Endothelial cell of umbilical vein (primary cell): ENCODE results near the gene SLC24A3. TPM values are rescaled to one million over a fixed set of nuclear protein-coding genes. Genes with fewer than 3 reads are reported as not detected.

Source experiments
- BruUV-seq: library from RNA; stranded (reverse); fragments of 400-500 nt; replicated peaks from 2 replicates; lab custom pipeline; 2021; lab: Mats Ljungman, UMichigan
- CTCF ChIA-PET: fragments of 300-600, 350-600 bp; sonication (Branson Sonifier 250); formaldehyde crosslinking; loops from one replicate; lab custom pipeline; 2021; ENCODE audit warnings: antibody characterized with exemption, inconsistent platforms; lab: Charles Lee
- POLR2A ChIA-PET: fragments of 300-600, 350-600 bp; sonication (Branson Sonifier 250); formaldehyde crosslinking; loops from one replicate; lab custom pipeline; 2021; ENCODE audit warnings: antibody characterized with exemption, inconsistent platforms; lab: Charles Lee
- DNase-seq: peaks from one replicate; pipeline ENCODE4 v3.0.0-alpha.2; 2011; ENCODE audit warnings: low read depth, low spot score
- FAIRE-seq: peaks from 2 replicates; lab custom pipeline; 2011; peaks lifted over from hg19 to GRCh38; lab: Jason Lieb, UNC
- H2AFZ ChIP-seq: 2 replicates; pipeline ENCODE4 v1.6.0; 2012; ENCODE audit warnings: low read depth, low read length, control low read depth, inconsistent platforms
- H3K27ac ChIP-seq: 2 replicates; pipeline ENCODE4 v1.5.1; 2011; ENCODE audit warnings: low read depth, mild to moderate bottlenecking, control low read depth, low read length, moderate library complexity; ENCODE audit not compliant: insufficient read depth
- H3K27me3 ChIP-seq, 2 experiments: 2 replicates each; pipeline versions ENCODE4 v1.6.0 to v1.6.1; 2011; ENCODE audit warnings: low read length in 2 of 2, mixed read lengths in 1 of 2; ENCODE audit not compliant: control insufficient read depth in 2 of 2, insufficient read depth in 2 of 2
- H3K36me3 ChIP-seq, 2 experiments: 2 replicates in 1 of 2; 3 replicates in 1 of 2; pipeline ENCODE4 v1.5.1; 2011; ENCODE audit warnings: low read length in 2 of 2, mild to moderate bottlenecking in 1 of 2, moderate library complexity in 1 of 2; ENCODE audit not compliant: control insufficient read depth in 2 of 2, insufficient read depth in 2 of 2; ENCODE audit errors: extremely low read depth in 1 of 2
- H3K4me1 ChIP-seq: 3 replicates; pipeline ENCODE4 v1.5.1; 2011; ENCODE audit warnings: mild to moderate bottlenecking, low read length; ENCODE audit not compliant: control insufficient read depth, insufficient read depth; ENCODE audit errors: extremely low read depth
- H3K4me2 ChIP-seq: 2 replicates; pipeline ENCODE4 v1.6.1; 2011; ENCODE audit warnings: low read length, control low read depth, mixed read lengths; ENCODE audit not compliant: insufficient read depth
- H3K4me3 ChIP-seq, 3 experiments: fragments of 200-600 bp in 1 of 3; sonication (generic), shearing (Covaris generic) in 1 of 3; replicated peaks in 1 of 3; 2 replicates each; pipeline ENCODE4 v1.5.1; 2011 to 2016; ENCODE audit warnings: control low read depth in 3 of 3, low read length in 3 of 3, mild to moderate bottlenecking in 2 of 3, inconsistent platforms in 1 of 3, low read depth in 1 of 3, moderate library complexity in 1 of 3; ENCODE audit not compliant: insufficient read depth in 1 of 3
- H3K79me2 ChIP-seq: 2 replicates; pipeline ENCODE4 v1.6.0; 2012; ENCODE audit warnings: low read length, inconsistent platforms; ENCODE audit not compliant: control insufficient read depth, insufficient read depth
- H3K9ac ChIP-seq: replicated peaks from 2 replicates; pipeline ENCODE3; 2011; ENCODE audit warnings: low read length, control low read depth; ENCODE audit not compliant: insufficient read depth; ENCODE audit errors: extremely low read depth
- H3K9me1 ChIP-seq: replicated peaks from 3 replicates; pipeline ENCODE4 v1.6.0; 2011; ENCODE audit warnings: mild to moderate bottlenecking, low read length; ENCODE audit not compliant: control insufficient read depth, insufficient read depth; ENCODE audit errors: extremely low read depth
- H3K9me3 ChIP-seq: replicated peaks from 2 replicates; pipeline ENCODE4 v1.5.1; 2012; ENCODE audit warnings: low read length, inconsistent platforms; ENCODE audit not compliant: control insufficient read depth, insufficient read depth
- H4K20me1 ChIP-seq: replicated peaks from 2 replicates; pipeline ENCODE3; 2011; ENCODE audit warnings: mild to moderate bottlenecking, low read length; ENCODE audit not compliant: control insufficient read depth, insufficient read depth; ENCODE audit errors: extremely low read depth
- EZH2 ChIP-seq: IDR thresholded peaks from 2 replicates; pipeline ENCODE4 v1.6.1; 2012; ENCODE audit warnings: borderline replicate concordance, low read depth, mild to moderate bottlenecking, moderate library complexity, low read length, inconsistent platforms; ENCODE audit not compliant: severe bottlenecking
- FOS ChIP-seq: IDR thresholded peaks from 2 replicates; pipeline ENCODE4 v1.6.1; 2011; ENCODE audit warnings: mild to moderate bottlenecking, low read length, moderate library complexity, borderline replicate concordance; ENCODE audit not compliant: insufficient read depth
- GATA2 ChIP-seq: IDR thresholded peaks from 2 replicates; pipeline ENCODE4 v1.7.0; 2011; ENCODE audit warnings: low read depth, mild to moderate bottlenecking, moderate library complexity, mixed read lengths, low read length; ENCODE audit not compliant: insufficient read length, insufficient read depth
- JUN ChIP-seq: IDR thresholded peaks from 2 replicates; pipeline ENCODE4 v1.6.1; 2011; ENCODE audit warnings: borderline replicate concordance, low read depth; ENCODE audit not compliant: insufficient read length, insufficient read depth
- MYC ChIP-seq: IDR thresholded peaks from one replicate; pipeline ENCODE4 v1.6.1; 2011; ENCODE audit warnings: mild to moderate bottlenecking, low read depth, low read length
- POLR2A ChIP-seq: IDR thresholded peaks from 2 replicates; pipeline ENCODE4 v1.6.1; 2012; ENCODE audit warnings: low read depth, mild to moderate bottlenecking, control low read depth, low read length
- POLR2AphosphoS5 ChIP-seq: IDR thresholded peaks from 2 replicates; pipeline ENCODE4 v1.6.1; 2012; ENCODE audit warnings: low read depth, mild to moderate bottlenecking, control low read depth, low read length, moderate library complexity; ENCODE audit not compliant: insufficient read depth
- dilution Hi-C: fragments of 300-500 bp; cut with MboI; formaldehyde crosslinking; loops from one replicate; pipeline ENCODE4 v1.15.0; 2019; ENCODE audit warnings: low sequenced_read_pairs; ENCODE audit not compliant: extremely low pct_ligation_motif_present
- intact Hi-C: fragments of 100-400 bp; cut with micrococcal nuclease; formaldehyde crosslinking; loops from one replicate; pipeline ENCODE4 v1.10.0; 2022
- polyA plus RNA-seq, 4 experiments: library from polyadenylated mRNA; depleted of rRNA in 3 of 4; stranded (reverse) in 3 of 4; unstranded in 1 of 4; fragments of >200 nt; gene quantifications; 2 replicates each; pipeline versions ENCODE4 v1.2.1 to v1.2.3, GENCODE V29; 2011 to 2012; ENCODE audit warnings: missing spikeins in 1 of 4
- total RNA-seq: library from RNA; stranded (reverse); gene quantifications from 2 replicates; pipeline ENCODE4 v1.2.3, GENCODE V29; 2021

The SLC24A3 gene
- total and polyA plus RNA-seq, 2 donors (not counting 3 experiments of a cell fraction or from before 2014, with no cell fraction given) = not detected

DNA sequence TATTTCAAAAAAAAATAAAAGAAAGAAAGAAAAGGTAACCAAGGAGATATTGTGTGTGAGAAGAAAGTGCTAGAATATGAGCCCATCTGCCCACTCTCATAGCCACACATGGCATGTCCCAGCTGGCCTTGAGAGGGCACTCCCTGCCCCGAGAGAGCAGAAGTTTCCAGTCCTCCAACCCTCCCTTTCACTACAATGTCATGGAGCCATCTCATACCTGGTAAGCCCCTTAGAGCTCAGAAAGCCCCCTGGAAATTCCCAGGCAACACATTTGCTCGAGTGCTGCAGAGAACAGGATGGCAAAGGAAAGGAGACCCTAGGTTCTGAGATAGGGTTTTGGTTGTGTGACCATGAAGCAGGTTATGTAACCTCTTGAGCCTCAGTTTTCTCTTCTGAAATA is 469.8 kb downstream of the SLC24A3 start:
- Histone ChIP-seq H3K27ac (no peak overlapping the region), H3K4me3 (no peak overlapping the region), H3K36me3 (no peaks in the 10 kb centered on the region), H2AFZ (no peak overlapping the region), H3K4me1 (no peaks in the 10 kb centered on the region), H3K9me1 (no peaks in the 10 kb centered on the region), H3K9me3 (no peaks in the 10 kb centered on the region), H4K20me1 (no peaks in the 10 kb centered on the region), H3K9ac (no peak overlapping the region), H3K27me3 (peaks cover 3 to 6% of the 10 kb centered on the region in 2 experiments), H3K79me2 (no peaks in the 10 kb centered on the region), H3K4me2 (no peak overlapping the region)
- intact Hi-C loops = no loop called here
- TF ChIP-seq GATA2 (no peak), MYC (no peak), POLR2A (no peak), JUN (no peak), POLR2AphosphoS5 (no peak), FOS (no peak)
- no TSS peak for BruUV-seq
- FAIRE-seq (no peak), DNase-seq (no peak)
- dilution Hi-C loops = no loop called here
- ChIA-PET CTCF (no interaction called here), POLR2A (no interaction called here)

DNA sequence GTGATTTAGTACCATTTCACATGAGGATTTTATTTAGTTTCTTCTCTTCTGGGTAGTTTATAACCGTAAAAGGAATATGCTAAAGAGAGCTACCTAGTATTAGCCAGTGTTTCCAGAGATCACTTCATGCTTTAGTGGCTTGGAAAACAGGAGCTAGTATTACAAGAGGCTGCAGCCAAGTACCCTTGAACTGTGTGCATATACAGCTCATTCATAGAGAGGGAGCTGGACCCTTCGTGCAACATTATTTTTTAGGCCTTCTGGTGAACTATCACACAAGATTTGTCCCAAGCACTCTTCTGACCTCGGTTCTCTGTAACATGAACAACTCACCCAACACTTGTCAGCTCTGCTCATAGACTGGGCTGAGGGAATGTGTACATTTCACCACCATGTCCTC is 470.7 kb downstream of the SLC24A3 start:
- DNase-seq (no peak), FAIRE-seq (no peak)
- no peak overlapping the region for H3K4me3 ChIP-seq
- TF ChIP-seq FOS = no peak
- TF ChIP-seq EZH2 = no peak
- TF ChIP-seq POLR2A = no peak
- TF ChIP-seq JUN = no peak
- no peaks in the 10 kb centered on the region for H4K20me1 ChIP-seq
- dilution Hi-C loops = no loop called here
- H3K4me1 ChIP-seq = no peaks in the 10 kb centered on the region
- no peak overlapping the region for H2AFZ ChIP-seq
- BruUV-seq = no TSS peak
- H3K9ac ChIP-seq = no peak overlapping the region
- H3K27ac ChIP-seq = no peak overlapping the region
- H3K79me2 ChIP-seq = no peaks in the 10 kb centered on the region
- intact Hi-C loops = no loop called here
- no peaks in the 10 kb centered on the region for H3K36me3 ChIP-seq
- POLR2A ChIA-PET = no interaction called here
- peaks cover 3 to 6% of the 10 kb centered on the region in 2 experiments for H3K27me3 ChIP-seq
- no peak overlapping the region for H3K4me2 ChIP-seq
- H3K9me3 ChIP-seq = no peaks in the 10 kb centered on the region
- CTCF ChIA-PET = interaction anchor here (0.6 kb wide), 1 partner anchor 202 kb away, joined by 3 read pairs; no protein-coding TSS in a partner anchor
- H3K9me1 ChIP-seq = no peaks in the 10 kb centered on the region
